Gastroesophageal sphincter (tissue), 4 donors: ENCODE measurements around the gene ZNF487. TPM values are rescaled to one million over a fixed set of nuclear protein-coding genes. Genes with fewer than 3 reads are reported as not detected.
A peak's percentile ranks its signal among the peaks of the same experiment; 100 is the strongest.

Source experiments
- ATAC-seq: fragments of 150-250 bp; one replicate; pipeline ENCODE4 v1.9.1; 2016; ENCODE audit warnings: mild to moderate bottlenecking, moderate library complexity
- H3K27ac ChIP-seq, 4 donors: fragments of 200-600 bp; sonication (generic) in 3 of 4; 1 replicate in 3 of 4; 2 replicates in 1 of 4; pipeline ENCODE4 v1.5.1; 2016 to 2019
- H3K27me3 ChIP-seq: fragments of 200-600 bp; sonication (generic); one replicate; pipeline ENCODE4 v1.5.1; 2019
- H3K36me3 ChIP-seq, 2 donors: fragments of 200-600 bp; sonication (generic); one replicate each; pipeline ENCODE4 v1.5.1; 2019; ENCODE audit warnings: control low read depth in 1 of 2
- H3K4me1 ChIP-seq, 3 donors: fragments of 200-600 bp; sonication (generic); 1 replicate in 2 of 3; 2 replicates in 1 of 3; pipeline ENCODE4 v1.5.1; 2016 to 2019; ENCODE audit warnings: control low read depth in 2 of 3
- H3K4me3 ChIP-seq, 2 donors: fragments of 200-600 bp; sonication (generic); one replicate each; pipeline ENCODE4 v1.5.1; 2019; ENCODE audit warnings: mild to moderate bottlenecking in 1 of 2, moderate library complexity in 1 of 2
- H3K9me3 ChIP-seq, 3 donors: fragments of 200-600 bp; sonication (generic); one replicate each; pipeline ENCODE4 v1.5.1; 2017 to 2019; ENCODE audit warnings: control low read depth in 2 of 3
- CTCF ChIP-seq, 4 experiments: fragments of 200-600 bp in 2 of 4; fragments of 450-650 bp in 2 of 4; sonication (generic) in 1 of 4; IDR thresholded peaks; one replicate each; pipeline ENCODE4 v1.5.1; 2017 to 2019; ENCODE audit warnings: antibody characterized with exemption in 4 of 4, mild to moderate bottlenecking in 2 of 4, moderate library complexity in 2 of 4
- EP300 ChIP-seq: sonication (generic); formaldehyde crosslinking; IDR thresholded peaks from one replicate; pipeline ENCODE4 v1.6.1; 2017; ENCODE audit warnings: antibody characterized with exemption, mild to moderate bottlenecking
- POLR2A ChIP-seq, 2 donors: fragments of 450-650 bp; IDR thresholded peaks; one replicate each; pipeline ENCODE4 v1.6.1; 2017; ENCODE audit warnings: antibody characterized with exemption in 2 of 2, mild to moderate bottlenecking in 2 of 2, moderate library complexity in 1 of 2
- POLR2AphosphoS5 ChIP-seq: sonication (generic); formaldehyde crosslinking; IDR thresholded peaks from one replicate; pipeline ENCODE4 v1.6.1; 2017; ENCODE audit warnings: antibody characterized with exemption
- WGBS, 2 donors: methylation state at CpG; one replicate each; pipeline ENCODE4 v1.1.5; 2018; ENCODE audit warnings: low coverage in 1 of 2; 5-methylcytosine and 5-hydroxymethylcytosine counted together
- total RNA-seq, 4 donors: library from RNA; depleted of rRNA; stranded (reverse); fragments of >200 nt; gene quantifications; one replicate each; pipeline ENCODE4 v1.1.0, GENCODE V29; 2016

The ZNF487 gene
- total RNA-seq, 4 donors from 2014 or later, result 5.1 to 22.4 (median 14.0) TPM

DNA sequence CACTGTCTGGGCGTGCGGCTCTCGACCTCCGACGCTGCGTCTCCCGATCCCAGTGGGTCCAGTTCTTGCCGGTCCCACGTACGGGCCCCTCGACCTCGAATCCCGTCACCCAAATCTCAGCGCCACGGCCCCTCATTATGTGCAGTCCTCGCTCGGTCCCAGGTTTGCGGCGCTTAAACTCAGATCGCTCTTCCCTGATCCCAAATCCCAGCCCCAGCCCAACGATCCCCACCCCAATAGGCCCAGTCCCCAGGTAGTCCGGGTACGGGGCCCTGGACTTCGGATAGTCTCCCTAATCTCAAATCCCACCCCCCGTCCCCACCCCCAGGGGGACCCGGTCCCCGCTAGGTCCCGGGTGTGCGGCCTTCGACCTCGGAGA lies 28.6 kb upstream of the ZNF487 start:
- no peak for TF ChIP-seq POLR2AphosphoS5
- no peak for TF ChIP-seq EP300
- no peak for TF ChIP-seq CTCF (IDR thresholded peaks at IDR 0.05)
- TF ChIP-seq POLR2A (IDR thresholded peaks at IDR 0.05), result no peak
- Histone ChIP-seq H3K27me3 (no peaks in the 10 kb centered on the region), H3K4me3 (peak overlapping the region; percentile 67 to 75), H3K27ac (peak overlapping the region; percentile 89 to 99 (median 99)), H3K36me3 (peaks cover 0 to 8% of the 10 kb centered on the region in 2 donors), H3K4me1 (peaks cover 7 to 45% (median 25%) of the 10 kb centered on the region in 3 donors), H3K9me3 (no peaks in the 10 kb centered on the region)
- no CpG with 5 or more reads among the region's 31 CpGs for WGBS, 2 donors
- no peak for ATAC-seq

DNA sequence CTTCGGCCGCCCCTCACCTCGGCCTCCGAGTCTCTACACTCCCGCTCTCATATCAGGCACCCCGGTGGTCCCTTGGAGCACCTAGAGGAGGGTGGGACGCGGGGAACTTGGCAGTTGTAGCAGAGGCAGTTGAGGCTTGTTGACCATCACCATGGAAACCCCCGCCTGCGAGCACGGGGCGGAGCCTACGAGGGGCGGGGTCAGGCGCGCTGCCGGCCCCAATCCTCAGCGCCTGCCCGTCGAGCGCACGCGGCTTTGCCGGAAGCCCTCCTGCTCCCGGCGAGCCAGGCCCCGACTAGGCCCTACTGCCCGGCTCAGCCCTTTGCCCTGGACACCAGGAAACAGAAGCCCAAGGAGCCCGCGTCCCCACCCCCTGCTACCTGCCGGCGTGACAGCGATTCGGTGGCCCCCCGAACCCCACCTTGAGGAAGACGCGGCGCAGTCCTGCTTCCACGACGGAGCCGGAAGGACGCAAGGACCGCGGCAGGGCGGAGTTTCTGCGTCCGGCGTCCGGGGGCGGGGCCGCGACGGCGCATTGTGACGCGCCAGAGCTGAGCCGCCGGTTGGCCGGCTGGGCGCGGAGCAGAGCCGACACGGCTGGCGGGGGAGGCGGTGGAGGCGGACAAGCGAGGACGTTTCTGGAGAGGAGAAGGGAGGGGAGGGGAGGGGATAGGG lies 28.1 kb upstream of the ZNF487 start, which contains the start of gene HNRNPF:
Gene HNRNPF, minus strand, starts transcription at position 477 of the 675 bp plus-strand sequence. CDS start 21,302 bp downstream, outside the sequence.
- WGBS, 2 donors, result 0% methylated on average over 1 of the region's 68 CpGs; no CpG with 5 or more reads in 1 of the 2 donors
- no peaks in the 10 kb centered on the region for H3K27me3 ChIP-seq
- ATAC-seq, result peak; percentile 94
- TF ChIP-seq POLR2AphosphoS5 (peak; percentile 96), POLR2A (IDR thresholded peaks at IDR 0.05) (peak; percentile 92 to 94), EP300 (no peak), CTCF (IDR thresholded peaks at IDR 0.05) (peak in 2 of 4 experiments; percentile 8 to 21)
- H3K4me1 ChIP-seq, result peaks cover 7 to 40% (median 20%) of the 10 kb centered on the region in 3 donors
- no peaks in the 10 kb centered on the region for H3K9me3 ChIP-seq
- peaks cover 0 to 2% of the 10 kb centered on the region in 2 donors for H3K36me3 ChIP-seq
- peak within 1 kb of the TSS; percentile 89 to 99 (median 99) for H3K27ac ChIP-seq
- H3K4me3 ChIP-seq, result peak within 1 kb of the TSS; percentile 67 to 75

- Histone ChIP-seq H3K9me3 (no peaks in the 10 kb centered on the region), H3K36me3 (no peaks in the 10 kb centered on the region), H3K27me3 (no peaks in the 10 kb centered on the region), H3K4me3 (peak overlapping the region; percentile 67 to 75), H3K27ac (peak overlapping the region; percentile 89 to 99 (median 99)), H3K4me1 (peaks cover 7 to 33% (median 16%) of the 10 kb centered on the region in 3 donors)
- ATAC-seq, result no peak
- TF ChIP-seq CTCF (IDR thresholded peaks at IDR 0.05) (no peak), EP300 (no peak), POLR2AphosphoS5 (no peak), POLR2A (IDR thresholded peaks at IDR 0.05) (no peak)
- 9 to 13% methylated on average over 28 to 38 of the region's 46 CpGs for WGBS, 2 donors
Measured at GRCh38 chr10:43409385-43410109, 27.4 kb upstream of the ZNF487 start.

GRCh38 chr10:43410345-43410744 lies 26.6 kb upstream of the ZNF487 start:
- TF ChIP-seq POLR2AphosphoS5, result no peak
- TF ChIP-seq CTCF (IDR thresholded peaks at IDR 0.05), result no peak
- no peak for TF ChIP-seq EP300
- TF ChIP-seq POLR2A (IDR thresholded peaks at IDR 0.05), result no peak
- Histone ChIP-seq H3K36me3 (no peaks in the 10 kb centered on the region), H3K27me3 (no peaks in the 10 kb centered on the region), H3K4me1 (peaks cover 7 to 25% (median 11%) of the 10 kb centered on the region in 3 donors), H3K4me3 (no peak overlapping the region), H3K27ac (peak overlapping the region in 1 of 4 donors; percentile 99), H3K9me3 (no peaks in the 10 kb centered on the region)
- no peak for ATAC-seq
- 93% methylated on average over 5 of the region's 14 CpGs; no CpG with 5 or more reads in 1 of the 2 donors for WGBS, 2 donors
